Cerebellar cortex (tissue), 1 donor: ENCODE results near the gene CLEC16A.

Experiments used
- DNase-seq: peaks from one replicate; pipeline ENCODE4 v3.0.0-alpha.2; 2015; ENCODE audit warnings: low spot score

Gene CLEC16A

GRCh38 chr16:11159282-11159681 is 214.9 kb downstream of the CLEC16A start:
- no peak for DNase-seq

DNA sequence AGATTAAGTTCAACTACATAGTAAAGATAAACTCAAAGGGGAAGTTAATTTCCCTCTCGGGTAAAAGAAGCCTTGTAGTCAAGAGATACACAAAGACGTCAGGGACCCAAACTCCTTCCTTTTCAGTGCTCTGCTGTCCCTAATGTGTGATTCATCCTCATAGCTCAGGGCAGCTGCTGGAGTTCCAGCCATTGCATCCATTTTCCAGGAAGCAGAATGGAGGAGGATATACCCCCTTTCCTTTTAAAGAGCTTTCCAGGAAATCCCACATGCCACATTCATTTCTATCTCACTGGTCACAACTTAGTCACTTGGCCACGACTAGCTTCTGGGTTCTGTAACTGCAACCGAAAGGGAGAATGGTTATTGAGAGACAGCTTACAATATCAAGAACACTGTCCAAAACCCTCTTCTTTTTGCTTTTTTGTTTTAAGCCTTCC is 216.3 kb downstream of the CLEC16A start:
- DNase-seq = no peak

- DNase-seq = no peak
Observed at GRCh38 chr16:11161439-11161838, 217.1 kb downstream of the CLEC16A start.

GRCh38 chr16:11161974-11162373 is 217.6 kb downstream of the CLEC16A start:
- peak; percentile 94 for DNase-seq

DNA sequence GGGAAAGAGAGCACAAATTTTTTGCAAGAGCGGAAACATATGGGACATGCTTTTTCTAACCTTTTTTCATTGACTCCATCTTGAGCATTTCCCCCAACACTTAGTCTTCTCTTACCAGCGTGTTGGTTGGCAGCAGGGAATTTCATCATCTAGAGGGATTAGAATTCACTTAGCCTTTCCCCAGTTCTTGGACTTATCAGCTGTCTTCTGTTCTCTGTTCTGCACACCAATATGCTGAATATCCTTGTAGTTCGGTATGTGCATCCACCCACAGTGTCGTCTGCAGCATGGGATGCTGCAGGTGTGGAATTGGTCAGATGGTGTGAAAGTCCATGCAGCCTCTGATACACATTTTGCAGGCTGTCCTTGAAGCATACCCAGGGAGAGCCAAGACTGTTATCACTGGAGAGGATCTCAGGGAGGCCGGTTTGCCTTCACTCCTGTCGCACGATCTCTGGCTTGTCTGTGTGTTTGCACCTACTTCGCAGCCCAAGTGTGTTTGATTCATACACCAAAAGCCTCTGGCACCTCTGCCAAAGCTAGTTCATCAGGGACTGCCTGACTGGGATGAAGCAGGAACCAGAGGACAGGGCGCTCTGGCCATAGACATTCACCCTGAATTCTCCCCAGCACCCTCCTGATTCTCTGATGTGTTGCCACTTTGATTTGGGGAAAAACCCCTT is 218.4 kb downstream of the CLEC16A start:
- DNase-seq = peak; percentile 70

- no peak for DNase-seq
Observed at GRCh38 chr16:11163761-11164261, 219.4 kb downstream of the CLEC16A start.

DNA sequence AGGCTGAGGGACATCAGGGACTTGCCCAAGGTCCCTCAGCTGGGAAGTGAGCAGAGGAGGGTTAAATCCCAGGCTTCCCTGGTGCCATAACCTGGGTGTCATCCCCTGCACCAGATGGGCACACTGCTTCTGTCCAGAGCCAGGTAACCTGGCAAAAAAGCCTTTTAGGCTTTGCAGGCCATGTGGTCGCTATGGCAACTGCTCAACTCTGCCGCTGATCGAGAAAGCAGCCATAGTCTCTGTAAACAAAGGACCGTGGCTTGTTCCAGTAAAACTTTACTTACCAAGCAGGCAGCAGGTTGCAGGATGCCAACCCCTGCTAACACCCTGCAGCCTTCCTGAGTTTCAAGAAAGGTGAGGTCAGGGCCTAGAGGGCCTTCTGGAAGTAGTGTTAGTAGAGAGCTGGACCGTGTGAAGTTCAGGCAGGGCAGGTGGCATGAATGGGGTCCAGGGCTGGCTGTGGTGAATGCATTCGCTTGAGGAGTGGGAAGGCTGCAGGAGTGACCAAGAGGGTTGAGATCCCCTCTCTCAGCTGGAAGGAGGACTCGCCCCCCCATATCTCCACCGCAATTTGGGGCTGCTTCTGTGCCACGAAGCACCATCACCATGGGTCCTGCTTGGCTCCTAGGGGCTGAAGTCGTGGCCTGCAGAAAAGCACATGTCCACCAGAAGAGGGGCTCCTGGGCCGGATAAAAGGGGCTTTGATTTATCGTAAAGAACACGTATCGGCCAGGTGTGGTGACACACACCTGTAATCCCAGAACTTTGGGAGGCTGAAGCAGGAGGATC is 220.3 kb downstream of the CLEC16A start:
- DNase-seq = peak; percentile 69

DNA sequence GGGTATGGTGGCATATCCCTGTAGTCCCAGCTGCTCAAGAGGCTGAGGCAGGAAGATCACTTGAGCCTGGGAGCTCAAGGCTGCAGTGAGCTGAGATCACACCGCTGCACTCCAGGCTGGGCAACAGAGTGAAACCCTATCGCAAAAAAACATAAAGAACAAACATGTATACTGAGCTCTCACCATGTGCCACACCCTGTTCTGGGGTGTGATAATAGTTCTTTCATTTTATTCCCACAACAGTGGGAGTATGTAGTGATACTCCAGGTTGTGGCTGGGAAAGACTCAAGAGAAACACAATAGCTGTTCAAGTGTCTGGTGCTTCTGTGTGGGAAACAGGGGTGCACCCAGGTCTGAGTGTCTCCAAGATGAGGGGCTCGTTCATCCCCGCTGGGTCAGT is 221.0 kb downstream of the CLEC16A start:
- DNase-seq = no peak

- no peak for DNase-seq
Observed at GRCh38 chr16:11165894-11166665, 221.7 kb downstream of the CLEC16A start.

GRCh38 chr16:11167581-11167980 is 223.2 kb downstream of the CLEC16A start:
- DNase-seq = no peak

DNA sequence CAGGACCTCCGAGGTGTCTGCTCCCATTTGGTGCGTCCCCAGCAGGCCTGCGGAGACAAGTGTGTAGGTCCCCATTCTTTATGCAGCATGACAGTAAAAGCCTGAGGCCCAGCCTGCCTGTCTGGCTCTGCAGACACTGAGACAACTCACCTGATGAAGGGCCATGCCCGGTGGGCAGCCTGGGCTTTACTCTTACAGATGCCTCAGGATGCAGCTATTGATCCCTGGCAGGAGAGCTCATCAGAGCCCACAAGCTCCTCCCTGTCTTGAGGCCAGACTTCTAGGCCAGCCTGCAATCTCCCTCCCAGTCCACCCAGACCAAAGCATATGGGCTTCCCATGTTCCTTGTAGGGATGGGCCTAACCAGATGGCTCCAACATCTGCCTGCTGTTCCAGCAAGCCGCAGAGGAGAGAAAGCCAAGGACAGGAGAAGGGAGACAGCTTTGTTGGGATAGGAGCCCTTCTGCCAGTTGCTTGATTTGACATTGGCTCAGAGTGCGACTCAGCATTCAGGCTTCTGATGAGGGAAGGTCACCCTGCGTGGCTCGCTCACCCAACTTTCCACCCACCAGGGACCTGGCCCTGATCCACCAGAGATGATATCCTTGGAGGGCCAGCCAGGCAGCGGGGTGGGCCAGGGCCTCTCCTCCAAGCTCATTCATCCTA is 224.2 kb downstream of the CLEC16A start:
- DNase-seq = no peak

- no peak for DNase-seq
Observed at GRCh38 chr16:11169641-11170040, 225.3 kb downstream of the CLEC16A start.

GRCh38 chr16:11170201-11170600 is 225.8 kb downstream of the CLEC16A start:
- DNase-seq = no peak

- DNase-seq = no peak
Observed at GRCh38 chr16:11170696-11171447, 226.5 kb downstream of the CLEC16A start.

DNA sequence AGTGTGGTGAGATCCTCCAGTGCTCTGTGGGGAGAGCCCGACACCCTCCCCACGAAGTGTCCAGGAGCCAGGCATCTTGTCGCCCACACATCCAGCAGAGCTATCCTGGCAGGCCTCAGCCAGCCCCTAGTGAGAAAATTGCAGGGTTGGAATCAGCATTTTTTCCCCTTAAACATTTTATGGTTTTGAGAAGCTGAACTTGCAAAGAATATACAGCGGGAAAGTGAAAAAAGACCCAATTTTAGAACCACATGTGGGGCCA is 227.0 kb downstream of the CLEC16A start:
- no peak for DNase-seq

GRCh38 chr16:11171757-11172299 is 227.5 kb downstream of the CLEC16A start:
- no peak for DNase-seq

DNA sequence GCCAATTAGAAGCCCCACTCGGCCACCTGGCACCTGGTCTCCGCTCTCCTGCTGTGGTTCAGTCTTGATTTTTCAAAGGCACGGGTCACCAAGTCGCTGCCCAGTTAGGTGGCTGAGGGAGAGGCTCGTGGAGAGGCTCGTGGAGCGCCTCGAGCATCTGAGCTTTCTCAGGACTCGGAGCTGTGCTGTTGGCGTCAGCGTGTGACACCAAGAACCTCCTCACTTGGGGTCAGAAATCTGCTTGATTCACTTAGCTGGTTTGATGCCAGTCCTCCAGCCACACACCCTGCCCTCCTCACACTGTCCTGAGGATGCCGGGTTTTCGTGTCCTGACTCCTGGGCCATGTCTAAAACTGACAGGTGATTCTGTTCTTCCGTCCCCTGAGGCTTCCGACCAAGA is 229.1 kb downstream of the CLEC16A start:
- no peak for DNase-seq

DNA sequence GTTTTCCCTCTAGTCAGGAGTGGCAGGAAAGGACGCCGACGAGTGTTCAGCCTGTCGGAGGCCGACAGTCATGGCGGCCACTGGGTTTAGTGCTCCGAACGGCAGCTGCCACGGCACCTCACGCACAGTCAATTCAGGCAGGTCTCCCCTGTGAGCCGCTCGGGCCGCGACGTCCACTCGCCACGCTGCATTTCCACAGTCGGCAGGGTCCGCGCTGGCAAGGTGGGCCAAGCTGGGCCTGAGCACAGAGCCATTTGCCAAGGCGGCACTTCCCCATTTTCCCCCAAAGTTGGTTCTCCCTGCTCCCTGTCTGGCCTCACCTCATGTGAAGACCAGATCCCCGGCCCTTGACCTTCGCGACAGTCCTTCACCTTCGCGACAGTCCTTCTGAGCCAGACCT is 229.8 kb downstream of the CLEC16A start:
- DNase-seq = no peak

- no peak for DNase-seq
Observed at GRCh38 chr16:11175106-11175786, 230.9 kb downstream of the CLEC16A start.

DNA sequence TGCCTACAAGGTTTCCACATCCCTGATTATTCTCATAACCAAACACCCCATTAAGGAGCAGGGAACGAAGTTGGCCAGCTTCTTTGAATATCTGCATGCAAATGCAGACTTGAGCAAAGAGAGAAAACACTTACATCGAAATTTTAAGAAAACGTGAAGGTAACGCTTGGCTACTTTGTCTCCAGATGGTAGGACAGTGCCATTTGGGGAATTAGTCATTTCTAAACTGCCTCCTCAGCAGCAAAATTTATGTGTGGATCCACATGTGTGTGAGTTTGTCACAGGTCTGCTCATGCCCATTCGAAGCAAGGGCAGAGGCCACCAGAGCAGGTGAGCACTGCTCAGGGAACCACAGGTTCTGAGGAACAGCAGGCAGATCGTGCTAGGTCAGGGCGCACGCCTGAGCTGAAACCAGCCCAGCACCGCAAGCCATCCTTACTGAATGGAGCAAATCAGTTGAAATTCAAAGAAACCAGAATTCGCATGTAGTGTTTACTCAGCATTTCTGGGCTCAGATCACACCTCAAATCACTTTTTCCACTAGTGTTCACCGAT is 231.5 kb downstream of the CLEC16A start:
- DNase-seq = no peak
